ENCODE results near the gene UMODL1. TPM values are rescaled to one million over a fixed set of nuclear protein-coding genes. Genes with fewer than 3 reads are reported as not detected.

UMODL1 gene
- total and polyA plus RNA-seq, 2 donors (not counting 3 experiments of a cell fraction or from before 2014, with no cell fraction given), result not detected

DNA sequence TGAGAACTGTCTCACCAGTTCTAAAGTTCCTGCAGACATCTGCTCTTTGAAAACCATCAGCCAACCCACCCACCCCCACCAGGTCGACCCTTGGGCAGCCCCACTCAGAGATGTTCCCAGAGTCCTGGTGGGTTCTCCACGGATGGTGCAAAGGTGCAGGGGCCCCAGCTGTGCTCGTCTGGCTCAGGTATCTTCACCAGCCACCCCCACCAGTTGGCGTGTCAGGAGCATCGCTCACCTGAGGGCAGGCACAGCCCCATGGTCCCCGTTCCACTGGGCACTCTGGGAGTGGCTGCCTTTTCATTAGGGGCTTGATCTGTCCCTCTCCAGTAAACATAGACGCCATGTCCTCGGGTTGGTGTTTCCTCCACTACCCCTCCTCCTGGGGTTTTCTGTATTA lies 70.5 kb downstream of the UMODL1 start:
- FAIRE-seq (no peak), DNase-seq (ENCODE audit: low read depth, low spot score) (no peak)
- intact Hi-C loops (cut with micrococcal nuclease) (loop anchor here (10.0 kb wide), 1 partner anchor 193 kb away; no protein-coding TSS in a partner anchor), dilution Hi-C loops (cut with MboI; ENCODE audit: extremely low pct_ligation_motif_present, low sequenced_read_pairs) (no loop called here)
- Histone ChIP-seq H3K4me2 (ENCODE audit: insufficient read depth, low read length) (no peak overlapping the region), H3K4me1 (ENCODE audit: control insufficient read depth, extremely low read depth, insufficient read depth, low read length) (no peaks in the 10 kb centered on the region), H3K9me3 (replicated peaks; ENCODE audit: control insufficient read depth, insufficient read depth, low read length) (no peaks in the 10 kb centered on the region), H4K20me1 (replicated peaks; ENCODE audit: control insufficient read depth, extremely low read depth, insufficient read depth, low read length) (no peaks in the 10 kb centered on the region), H3K27me3 (ENCODE audit: control insufficient read depth in 2 of 2, insufficient read depth in 2 of 2, low read length in 2 of 2) (no peaks in the 10 kb centered on the region), H3K27ac (ENCODE audit: insufficient read depth, low read depth, low read length) (no peak overlapping the region), H3K4me3 (replicated peaks in 1 of 3; ENCODE audit: insufficient read depth in 1 of 3, low read depth in 1 of 3, low read length in 3 of 3) (no peak overlapping the region), H3K9ac (replicated peaks; ENCODE audit: extremely low read depth, insufficient read depth, low read length) (no peak overlapping the region), H3K79me2 (ENCODE audit: control insufficient read depth, insufficient read depth, low read length) (no peaks in the 10 kb centered on the region), H3K36me3 (ENCODE audit: control insufficient read depth in 2 of 2, extremely low read depth in 1 of 2, insufficient read depth in 2 of 2, low read length in 2 of 2) (no peaks in the 10 kb centered on the region), H2AFZ (ENCODE audit: low read depth, low read length) (no peak overlapping the region), H3K9me1 (replicated peaks; ENCODE audit: control insufficient read depth, extremely low read depth, insufficient read depth, low read length) (no peaks in the 10 kb centered on the region)
- POLR2A ChIA-PET, result no interaction called here
- TF ChIP-seq EZH2 (IDR thresholded peaks at IDR 0.05; ENCODE audit: borderline replicate concordance, low read depth, low read length, severe bottlenecking), result no peak
- TF ChIP-seq, protein P1, sequence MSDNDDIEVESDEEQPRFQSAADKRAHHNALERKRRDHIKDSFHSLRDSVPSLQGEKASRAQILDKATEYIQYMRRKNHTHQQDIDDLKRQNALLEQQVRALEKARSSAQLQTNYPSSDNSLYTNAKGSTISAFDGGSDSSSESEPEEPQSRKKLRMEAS (IDR thresholded peaks at IDR 0.05; ENCODE audit: insufficient read depth, insufficient read length), result no peak
- TF ChIP-seq POLR2A (IDR thresholded peaks at IDR 0.05; ENCODE audit: low read depth, low read length), result no peak
- TF ChIP-seq, protein P2, sequence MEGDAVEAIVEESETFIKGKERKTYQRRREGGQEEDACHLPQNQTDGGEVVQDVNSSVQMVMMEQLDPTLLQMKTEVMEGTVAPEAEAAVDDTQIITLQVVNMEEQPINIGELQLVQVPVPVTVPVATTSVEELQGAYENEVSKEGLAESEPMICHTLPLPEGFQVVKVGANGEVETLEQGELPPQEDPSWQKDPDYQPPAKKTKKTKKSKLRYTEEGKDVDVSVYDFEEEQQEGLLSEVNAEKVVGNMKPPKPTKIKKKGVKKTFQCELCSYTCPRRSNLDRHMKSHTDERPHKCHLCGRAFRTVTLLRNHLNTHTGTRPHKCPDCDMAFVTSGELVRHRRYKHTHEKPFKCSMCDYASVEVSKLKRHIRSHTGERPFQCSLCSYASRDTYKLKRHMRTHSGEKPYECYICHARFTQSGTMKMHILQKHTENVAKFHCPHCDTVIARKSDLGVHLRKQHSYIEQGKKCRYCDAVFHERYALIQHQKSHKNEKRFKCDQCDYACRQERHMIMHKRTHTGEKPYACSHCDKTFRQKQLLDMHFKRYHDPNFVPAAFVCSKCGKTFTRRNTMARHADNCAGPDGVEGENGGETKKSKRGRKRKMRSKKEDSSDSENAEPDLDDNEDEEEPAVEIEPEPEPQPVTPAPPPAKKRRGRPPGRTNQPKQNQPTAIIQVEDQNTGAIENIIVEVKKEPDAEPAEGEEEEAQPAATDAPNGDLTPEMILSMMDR (IDR thresholded peaks at IDR 0.05; ENCODE audit: extremely low read depth in 1 of 2, insufficient read depth in 1 of 2, low read depth in 1 of 2, low read length in 2 of 2), result no peak
- no peak for TF ChIP-seq GATA2 (IDR thresholded peaks at IDR 0.05; ENCODE audit: insufficient read depth, insufficient read length, low read depth, low read length)
- TF ChIP-seq FOS (IDR thresholded peaks at IDR 0.05; ENCODE audit: borderline replicate concordance, insufficient read depth, low read length), result no peak
- TF ChIP-seq JUN (IDR thresholded peaks at IDR 0.05; ENCODE audit: borderline replicate concordance, insufficient read depth, insufficient read length, low read depth), result no peak
- TF ChIP-seq MYC (IDR thresholded peaks at IDR 0.05; ENCODE audit: low read depth, low read length), result no peak
- no peak for TF ChIP-seq POLR2AphosphoS5 (IDR thresholded peaks at IDR 0.05; ENCODE audit: insufficient read depth, low read depth, low read length)
- BruUV-seq (replicated peaks), result no TSS peak
- CTCF ChIA-PET, result no interaction called here

Measured in endothelial cell of umbilical vein (primary cell).